ENCODE data around the gene SP140L. TPM values are rescaled to one million over a fixed set of nuclear protein-coding genes. Genes with fewer than 3 reads are reported as not detected.

Gene SP140L
- total RNA-seq, 2 donors from 2014 or later: 6.7 to 9.9 TPM

- no peak for ATAC-seq
- H3K4me1 ChIP-seq: peaks cover 28% of the 10 kb centered on the region
Measured at GRCh38 chr2:230412846-230413245, 85.9 kb downstream of the SP140L start.

GRCh38 chr2:230413479-230413878 lies 86.5 kb downstream of the SP140L start:
- Histone ChIP-seq H3K4me3 (no peak overlapping the region), H3K27me3 (no peaks in the 10 kb centered on the region), H3K9me3 (no peaks in the 10 kb centered on the region), H3K27ac (no peak overlapping the region), H3K36me3 (replicated peaks in 1 of 2; ENCODE audit: insufficient read depth in 1 of 2, low read depth in 2 of 2) (no peaks in the 10 kb centered on the region), H3K4me1 (peaks cover 33% of the 10 kb centered on the region)
- DNase-seq: no peak
- ATAC-seq: no peak
- intact Hi-C loops (cut with DNase I): no loop called here
- whole genome bisulfite sequencing, 2 donors: 97 to 100% methylated on average over 3 of the region's 3 CpGs
- TF ChIP-seq POLR2A (IDR thresholded peaks at IDR 0.05): no peak
- TF ChIP-seq CTCF (IDR thresholded peaks at IDR 0.05): no peak

More at GRCh38 chr2:230412846-230413245, 85.9 kb downstream of the SP140L start:
- H3K27me3 ChIP-seq: no peaks in the 10 kb centered on the region
- no peak overlapping the region for H3K27ac ChIP-seq
- intact Hi-C loops (cut with DNase I): no loop called here
- TF ChIP-seq POLR2A (IDR thresholded peaks at IDR 0.05): no peak
- no peak for TF ChIP-seq CTCF (IDR thresholded peaks at IDR 0.05)
- no peaks in the 10 kb centered on the region for H3K9me3 ChIP-seq
- DNase-seq: no peak
- no peaks in the 10 kb centered on the region for H3K36me3 ChIP-seq (replicated peaks in 1 of 2; ENCODE audit: insufficient read depth in 1 of 2, low read depth in 2 of 2)
- no peak overlapping the region for H3K4me3 ChIP-seq
- WGBS, 2 donors: 85 to 93% methylated on average over 9 of the region's 9 CpGs

- 87 to 91% methylated on average over 5 to 6 of the region's 6 CpGs for WGBS, 2 donors
- ATAC-seq: no peak
Measured at GRCh38 chr2:230414302-230414701, 87.3 kb downstream of the SP140L start.

GRCh38 chr2:230416061-230416721 lies 89.2 kb downstream of the SP140L start, which contains the start of gene SP100:
Gene SP100, plus strand, starts transcription at chr2:230416201. Its CDS starts 96 bp downstream, at chr2:230416297.
- TF ChIP-seq POLR2A (IDR thresholded peaks at IDR 0.05): peak; percentile 37 to 86 (median 84)
- TF ChIP-seq CTCF (IDR thresholded peaks at IDR 0.05): peak in 1 of 7 experiments; percentile 4
- Histone ChIP-seq H3K27me3 (no peaks in the 10 kb centered on the region), H3K27ac (peak within 1 kb of the TSS; percentile 88 to 97 (median 96)), H3K4me3 (peak within 1 kb of the TSS; percentile 49 to 65), H3K36me3 (replicated peaks in 1 of 2; ENCODE audit: insufficient read depth in 1 of 2, low read depth in 2 of 2) (no peaks in the 10 kb centered on the region), H3K9me3 (no peaks in the 10 kb centered on the region), H3K4me1 (peaks cover 34% of the 10 kb centered on the region)
- 0 to 1% methylated on average over 12 of the region's 12 CpGs for WGBS, 2 donors
- DNase-seq (peak; percentile 72 to 88 (median 80)), ATAC-seq (peak; percentile 85)
- intact Hi-C loops (cut with DNase I): no loop called here

More at GRCh38 chr2:230414302-230414701, 87.3 kb downstream of the SP140L start:
- intact Hi-C loops (cut with DNase I): no loop called here
- DNase-seq: no peak
- Histone ChIP-seq H3K9me3 (no peaks in the 10 kb centered on the region), H3K27ac (no peak overlapping the region), H3K36me3 (replicated peaks in 1 of 2; ENCODE audit: insufficient read depth in 1 of 2, low read depth in 2 of 2) (no peaks in the 10 kb centered on the region), H3K27me3 (no peaks in the 10 kb centered on the region), H3K4me3 (no peak overlapping the region), H3K4me1 (peaks cover 40% of the 10 kb centered on the region)
- no peak for TF ChIP-seq POLR2A (IDR thresholded peaks at IDR 0.05)
- no peak for TF ChIP-seq CTCF (IDR thresholded peaks at IDR 0.05)

GRCh38 chr2:230417436-230417835 lies 90.4 kb downstream of the SP140L start:
- H3K4me3 ChIP-seq: peak overlapping the region in 1 of 2 donors; percentile 49
- H3K36me3 ChIP-seq (replicated peaks in 1 of 2; ENCODE audit: insufficient read depth in 1 of 2, low read depth in 2 of 2): no peaks in the 10 kb centered on the region
- H3K9me3 ChIP-seq: no peaks in the 10 kb centered on the region
- intact Hi-C loops (cut with DNase I): no loop called here
- no peak for ATAC-seq
- no peaks in the 10 kb centered on the region for H3K27me3 ChIP-seq
- H3K4me1 ChIP-seq: peaks cover 37% of the 10 kb centered on the region
- DNase-seq: no peak
- 24 to 34% methylated on average over 4 of the region's 4 CpGs for WGBS, 2 donors
- H3K27ac ChIP-seq: peak overlapping the region in 1 of 4 donors; percentile 97
- TF ChIP-seq CTCF (IDR thresholded peaks at IDR 0.05) (no peak), POLR2A (IDR thresholded peaks at IDR 0.05) (no peak)
